ENCODE measurements around the gene MKRN2OS. TPM values are rescaled to one million over a fixed set of nuclear protein-coding genes. Genes with fewer than 3 reads are reported as not detected.

The MKRN2OS gene
- total RNA-seq, 1 experiment from 2014 or later = not detected

- peaks cover 21 to 38% of the 10 kb centered on the region in 2 experiments for H3K36me3 ChIP-seq (ENCODE audit: control insufficient read depth in 1 of 2, insufficient read depth in 2 of 2, low read length in 2 of 2)
- no peak for TF ChIP-seq RAD21 (IDR thresholded peaks at IDR 0.05; ENCODE audit: low read depth)
- no peak for TF ChIP-seq SP1 (IDR thresholded peaks at IDR 0.05; ENCODE audit: low read depth)
- no peak for TF ChIP-seq POLR2AphosphoS5 (IDR thresholded peaks at IDR 0.05; ENCODE audit: low read depth, low read length)
- TF ChIP-seq CBX3 (IDR thresholded peaks at IDR 0.05; ENCODE audit: low read depth) = no peak
- no peak for TF ChIP-seq JUND (IDR thresholded peaks at IDR 0.05)
- no peaks in the 10 kb centered on the region for H3K9me2 ChIP-seq (ENCODE audit: insufficient read depth)
- no peak overlapping the region for H3K4me2 ChIP-seq (ENCODE audit: low read length)
- H3K4me1 ChIP-seq (ENCODE audit: control insufficient read depth in 1 of 2, insufficient read depth in 2 of 2, low read length in 2 of 2) = no peaks in the 10 kb centered on the region
- H3K4me3 ChIP-seq (replicated peaks in 1 of 2; ENCODE audit: low read depth in 1 of 2, low read length in 2 of 2) = no peak overlapping the region
- DNase-seq (ENCODE audit: low read depth, low spot score) (no peak), ATAC-seq (no peak)
- H3K27me3 ChIP-seq (ENCODE audit: insufficient read depth, low read length) = no peaks in the 10 kb centered on the region
- H3K9ac ChIP-seq (ENCODE audit: low read length) = no peak overlapping the region
- H4K20me1 ChIP-seq (ENCODE audit: insufficient read depth) = no peaks in the 10 kb centered on the region
- CTCF ChIA-PET = no interaction called here
- H3K9me3 ChIP-seq (ENCODE audit: control insufficient read depth in 1 of 2, insufficient read depth in 1 of 2, low read depth in 1 of 2, low read length in 2 of 2) = no peaks in the 10 kb centered on the region
- H3K79me2 ChIP-seq (ENCODE audit: insufficient read depth, low read length) = no peaks in the 10 kb centered on the region; the same call in 1 of the 2 replicates
- no peak overlapping the region for H3K27ac ChIP-seq (ENCODE audit: low read depth, low read length)
- H2AFZ ChIP-seq (ENCODE audit: low read depth, low read length, poor library complexity, severe bottlenecking) = no peak overlapping the region
- POLR2A ChIA-PET = interaction anchor here (0.6 kb wide), 1 partner anchor 403 kb away, joined by 3 read pairs; no protein-coding TSS in a partner anchor
- intact Hi-C loops (cut with micrococcal nuclease) = no loop called here
- BruUV-seq (replicated peaks) = no TSS peak
- RAD21 ChIA-PET (ENCODE audit: low non-redundant PET in 1 of 2, low total read pairs in 2 of 2, uncharacterized antibody in 2 of 2, unreplicated experiment in 2 of 2) = no interaction called here
These were observed 32.1 kb upstream of the MKRN2OS start for GRCh38 chr3:12577379-12577778.

- Histone ChIP-seq H3K36me3 (ENCODE audit: control insufficient read depth in 1 of 2, insufficient read depth in 2 of 2, low read length in 2 of 2) (peaks cover 26 to 39% of the 10 kb centered on the region in 2 experiments; a peak in 3 of 4 replicates), H3K9me3 (ENCODE audit: control insufficient read depth in 1 of 2, insufficient read depth in 1 of 2, low read depth in 1 of 2, low read length in 2 of 2) (no peaks in the 10 kb centered on the region), H4K20me1 (ENCODE audit: insufficient read depth) (no peaks in the 10 kb centered on the region), H3K9ac (ENCODE audit: low read length) (no peak overlapping the region), H3K4me1 (ENCODE audit: control insufficient read depth in 1 of 2, insufficient read depth in 2 of 2, low read length in 2 of 2) (no peaks in the 10 kb centered on the region), H3K4me3 (replicated peaks in 1 of 2; ENCODE audit: low read depth in 1 of 2, low read length in 2 of 2) (no peak overlapping the region), H3K4me2 (ENCODE audit: low read length) (no peak overlapping the region), H3K9me2 (ENCODE audit: insufficient read depth) (no peaks in the 10 kb centered on the region), H3K79me2 (ENCODE audit: insufficient read depth, low read length) (no peaks in the 10 kb centered on the region; the same call in 1 of the 2 replicates), H3K27me3 (ENCODE audit: insufficient read depth, low read length) (no peaks in the 10 kb centered on the region), H2AFZ (ENCODE audit: low read depth, low read length, poor library complexity, severe bottlenecking) (no peak overlapping the region), H3K27ac (ENCODE audit: low read depth, low read length) (no peak overlapping the region)
- RAD21 ChIA-PET (ENCODE audit: low non-redundant PET in 1 of 2, low total read pairs in 2 of 2, uncharacterized antibody in 2 of 2, unreplicated experiment in 2 of 2) = no interaction called here
- no peak for DNase-seq (ENCODE audit: low read depth, low spot score)
- POLR2A ChIA-PET = no interaction called here
- no TSS peak for BruUV-seq (replicated peaks)
- TF ChIP-seq CBX3 (IDR thresholded peaks at IDR 0.05; ENCODE audit: low read depth) (no peak), YY1 (IDR thresholded peaks at IDR 0.05; ENCODE audit: extremely low read depth, insufficient replicate concordance, low read depth, low read length) (no peak), REST (IDR thresholded peaks at IDR 0.05; ENCODE audit: low read depth) (no peak), EZH2phosphoT487 (IDR thresholded peaks at IDR 0.05; ENCODE audit: borderline replicate concordance) (no peak), EGR1 (IDR thresholded peaks at IDR 0.05; ENCODE audit: low read depth) (no peak), POLR2AphosphoS5 (IDR thresholded peaks at IDR 0.05; ENCODE audit: low read depth, low read length) (no peak), ELF1 (IDR thresholded peaks at IDR 0.05; ENCODE audit: borderline replicate concordance, low read depth) (no peak), CEBPB (IDR thresholded peaks at IDR 0.05; ENCODE audit: low read depth) (no peak), SRF (IDR thresholded peaks at IDR 0.05; ENCODE audit: low read depth) (no peak), EZH2 (IDR thresholded peaks at IDR 0.05) (no peak), SP1 (IDR thresholded peaks at IDR 0.05; ENCODE audit: low read depth) (no peak), ZFX (IDR thresholded peaks at IDR 0.05) (no peak), ATF3 (IDR thresholded peaks at IDR 0.05) (no peak)
- CTCF ChIA-PET = no interaction called here
- ATAC-seq = no peak
- intact Hi-C loops (cut with micrococcal nuclease) = no loop called here
These were observed 29.4 kb upstream of the MKRN2OS start for GRCh38 chr3:12574661-12575060.
